CD4-positive, alpha-beta T cell treated with Interleukin-2 at 100 ng/mL for 4 hours (primary cell): ENCODE results near the gene TMEM145.

ENCODE experiments used
- DNase-seq: peaks from one replicate; pipeline ENCODE4 v3.0.0-alpha.2; 2020; ENCODE audit warnings: low spot score

TMEM145 gene

GRCh38 chr19:42361545-42361910 lies 48.4 kb downstream of the TMEM145 start:
- DNase-seq, result no peak

DNA sequence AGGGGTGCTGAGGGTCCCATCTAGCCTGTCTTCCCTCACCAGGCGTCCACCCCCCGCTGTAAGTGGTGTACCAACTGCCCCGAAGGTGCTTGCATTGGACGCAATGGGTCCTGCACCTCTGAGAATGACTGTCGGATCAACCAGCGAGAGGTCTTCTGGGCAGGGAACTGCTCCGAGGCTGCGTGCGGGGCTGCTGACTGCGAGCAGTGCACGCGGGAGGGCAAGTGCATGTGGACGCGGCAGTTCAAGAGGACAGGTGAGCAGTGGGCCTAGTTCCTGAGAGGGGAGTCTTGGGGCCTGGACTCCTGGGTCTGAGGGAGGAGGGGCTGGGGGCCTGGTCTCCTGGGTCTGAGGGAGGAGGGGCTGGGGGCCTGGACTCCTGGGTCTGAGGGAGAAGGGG lies 49.2 kb downstream of the TMEM145 start:
- DNase-seq, result no peak

- no peak for DNase-seq
Measured at GRCh38 chr19:42362891-42363440, 49.9 kb downstream of the TMEM145 start.

DNA sequence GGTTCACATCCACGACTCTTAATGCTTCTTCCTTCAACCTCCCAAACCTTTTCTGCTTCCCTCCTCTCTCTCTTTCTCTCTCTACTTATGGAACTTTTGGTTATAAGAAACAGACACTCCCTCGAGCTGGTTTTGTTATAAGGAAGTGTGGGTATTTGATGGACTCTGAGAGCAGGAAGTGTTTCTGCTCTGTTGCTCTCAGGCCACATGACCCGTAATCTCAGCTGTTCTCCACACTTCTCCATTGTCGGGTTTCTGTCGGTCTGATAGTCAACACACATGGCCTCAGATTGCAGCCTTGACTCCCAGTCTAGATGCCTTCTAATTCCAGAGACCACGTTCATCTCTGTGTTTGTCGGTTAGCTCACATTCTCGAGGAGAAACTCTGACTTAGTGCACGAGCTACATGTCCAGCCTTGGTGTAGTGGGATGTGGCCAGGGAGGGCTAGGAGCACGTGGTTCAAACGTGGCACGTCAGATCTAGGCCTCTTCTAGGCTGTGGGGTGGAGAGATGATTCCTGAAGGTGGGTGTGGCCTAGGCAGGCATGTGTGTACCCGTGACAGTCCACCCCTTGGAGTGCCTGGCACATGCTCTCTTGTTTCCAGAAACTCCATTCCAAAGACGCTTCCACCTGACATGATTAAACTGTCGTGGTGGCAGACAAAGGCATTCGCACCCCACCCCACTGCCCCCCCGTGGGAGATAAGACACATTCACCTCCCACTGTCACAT lies 50.7 kb downstream of the TMEM145 start:
- DNase-seq, result peak; percentile 2

DNA sequence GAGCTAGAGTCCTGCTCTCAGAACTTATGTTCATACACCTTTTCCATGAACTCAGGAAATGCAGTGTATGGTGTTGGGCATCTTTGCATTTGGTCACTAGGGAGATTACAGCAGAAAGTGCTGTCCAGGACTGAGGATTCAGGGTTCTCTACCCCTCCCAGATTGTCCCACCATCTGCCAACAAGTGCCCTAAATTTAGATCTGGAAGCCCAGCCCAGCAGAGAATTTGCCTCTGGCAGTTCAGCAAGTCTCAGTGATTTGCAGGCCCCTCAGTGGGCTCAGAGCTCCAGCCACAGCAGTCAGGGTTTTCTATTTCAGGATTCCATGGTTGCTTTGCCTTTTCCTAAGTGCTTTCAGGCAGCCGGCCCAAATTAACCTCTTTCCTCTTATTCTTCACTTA lies 53.6 kb downstream of the TMEM145 start:
- no peak for DNase-seq

DNA sequence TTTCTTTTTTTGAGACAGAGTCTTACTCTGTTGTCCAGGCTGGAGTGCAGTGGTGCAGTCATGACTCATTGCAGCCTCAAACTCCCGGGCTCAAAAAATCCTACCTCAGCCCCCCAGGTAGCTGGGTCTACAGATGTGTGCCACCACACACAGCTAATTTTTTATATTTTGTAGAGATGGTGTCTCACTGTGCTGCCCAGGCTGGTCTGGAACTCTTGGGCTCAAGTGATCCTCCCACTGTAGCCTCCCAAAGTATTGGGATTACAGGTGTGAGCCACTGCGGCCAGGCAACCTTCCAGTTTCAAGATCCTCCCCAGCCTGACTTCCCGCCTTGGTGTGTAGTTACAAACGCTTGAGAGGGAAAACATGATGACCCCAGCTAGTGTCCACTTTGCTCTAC lies 54.8 kb downstream of the TMEM145 start:
- DNase-seq, result no peak

DNA sequence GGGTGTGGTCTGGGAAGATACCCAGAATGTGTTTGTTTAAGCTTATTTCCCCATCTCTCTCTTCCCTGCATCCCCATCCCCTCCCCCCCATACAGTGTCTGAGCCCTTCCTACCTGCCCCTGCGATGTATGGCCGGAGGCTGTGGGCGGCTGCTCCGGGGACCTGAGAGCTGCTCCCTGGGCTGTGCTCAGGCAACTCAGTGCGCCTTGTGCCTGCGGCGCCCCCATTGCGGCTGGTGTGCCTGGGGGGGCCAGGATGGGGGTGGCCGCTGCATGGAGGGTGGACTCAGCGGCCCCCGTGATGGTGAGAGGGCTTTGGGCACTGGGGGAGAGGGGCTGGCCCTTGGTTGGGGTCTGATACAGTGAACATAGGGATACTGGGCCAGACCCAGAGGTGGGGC lies 55.3 kb downstream of the TMEM145 start:
- no peak for DNase-seq

DNA sequence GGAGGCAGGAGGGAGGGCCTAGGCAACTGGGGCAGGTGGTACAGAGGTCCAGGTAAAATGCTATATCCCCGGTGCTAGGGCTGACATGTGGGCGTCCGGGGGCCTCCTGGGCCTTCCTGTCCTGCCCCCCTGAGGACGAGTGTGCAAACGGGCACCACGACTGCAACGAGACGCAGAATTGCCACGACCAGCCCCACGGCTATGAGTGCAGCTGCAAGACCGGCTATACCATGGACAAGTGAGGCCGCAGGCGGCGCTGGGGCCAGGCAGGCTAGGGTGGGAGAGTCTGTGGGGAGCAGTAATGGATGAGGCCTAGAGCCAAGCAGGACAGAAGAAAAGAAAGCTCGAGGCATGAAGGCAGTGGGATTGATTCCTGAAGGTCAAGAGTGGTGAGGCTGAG lies 55.7 kb downstream of the TMEM145 start:
- no peak for DNase-seq

GRCh38 chr19:42369433-42370067 lies 56.4 kb downstream of the TMEM145 start:
- DNase-seq, result no peak

GRCh38 chr19:42370068-42370520 lies 57.0 kb downstream of the TMEM145 start:
- DNase-seq, result no peak

GRCh38 chr19:42370626-42371175 lies 57.6 kb downstream of the TMEM145 start:
- DNase-seq, result no peak
